Measurements from ENCODE around the gene TRIM33. TPM values are rescaled to one million over a fixed set of nuclear protein-coding genes. Genes with fewer than 3 reads are reported as not detected.
"Not testable (repeated sequence)": the region's sequence is repeated elsewhere in the genome, so short reads cannot be mapped to it uniquely, and the experiment has no call there.

Gene TRIM33
- total and polyA plus RNA-seq, 12 donors, result 3.5 to 28.7 (median 20.0) TPM

DNA sequence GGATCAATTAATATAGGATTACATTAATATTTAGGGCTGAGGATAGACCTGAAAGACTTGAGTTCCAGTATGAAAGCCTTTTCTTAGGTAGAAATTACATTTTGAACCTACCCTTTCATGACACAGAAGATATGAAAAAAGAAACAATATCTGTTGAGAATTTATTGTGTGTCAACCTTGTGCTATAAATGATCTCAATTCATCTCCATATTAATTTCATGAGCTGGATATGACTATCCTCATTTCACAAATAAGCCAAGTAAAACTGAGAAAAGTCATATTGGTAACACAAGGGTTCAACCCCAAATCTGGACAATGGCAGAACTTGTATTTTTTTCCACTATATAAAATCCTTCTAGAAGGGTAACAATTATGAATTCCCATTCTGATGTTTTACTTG is 120.0 kb downstream of the TRIM33 start:
- Histone ChIP-seq H3K36me3 (peaks cover 0 to 56% (median 5%) of the 10 kb centered on the region in 9 donors), H3K4me1 (peaks cover 0 to 16% (median 0%) of the 10 kb centered on the region in 9 donors), H3K27ac (no peak overlapping the region), H3K4me3 (no peak overlapping the region), H3K9me3 (peaks cover 0 to 12% (median 0%) of the 10 kb centered on the region in 11 donors), H3K27me3 (no peaks in the 10 kb centered on the region)
- TF ChIP-seq, protein P1, sequence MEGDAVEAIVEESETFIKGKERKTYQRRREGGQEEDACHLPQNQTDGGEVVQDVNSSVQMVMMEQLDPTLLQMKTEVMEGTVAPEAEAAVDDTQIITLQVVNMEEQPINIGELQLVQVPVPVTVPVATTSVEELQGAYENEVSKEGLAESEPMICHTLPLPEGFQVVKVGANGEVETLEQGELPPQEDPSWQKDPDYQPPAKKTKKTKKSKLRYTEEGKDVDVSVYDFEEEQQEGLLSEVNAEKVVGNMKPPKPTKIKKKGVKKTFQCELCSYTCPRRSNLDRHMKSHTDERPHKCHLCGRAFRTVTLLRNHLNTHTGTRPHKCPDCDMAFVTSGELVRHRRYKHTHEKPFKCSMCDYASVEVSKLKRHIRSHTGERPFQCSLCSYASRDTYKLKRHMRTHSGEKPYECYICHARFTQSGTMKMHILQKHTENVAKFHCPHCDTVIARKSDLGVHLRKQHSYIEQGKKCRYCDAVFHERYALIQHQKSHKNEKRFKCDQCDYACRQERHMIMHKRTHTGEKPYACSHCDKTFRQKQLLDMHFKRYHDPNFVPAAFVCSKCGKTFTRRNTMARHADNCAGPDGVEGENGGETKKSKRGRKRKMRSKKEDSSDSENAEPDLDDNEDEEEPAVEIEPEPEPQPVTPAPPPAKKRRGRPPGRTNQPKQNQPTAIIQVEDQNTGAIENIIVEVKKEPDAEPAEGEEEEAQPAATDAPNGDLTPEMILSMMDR (IDR thresholded peaks at IDR 0.05), result no peak
- no peak for ATAC-seq
- no peak for DNase-seq
- intact Hi-C loops (cut with DNase I), result no loop called here

DNA sequence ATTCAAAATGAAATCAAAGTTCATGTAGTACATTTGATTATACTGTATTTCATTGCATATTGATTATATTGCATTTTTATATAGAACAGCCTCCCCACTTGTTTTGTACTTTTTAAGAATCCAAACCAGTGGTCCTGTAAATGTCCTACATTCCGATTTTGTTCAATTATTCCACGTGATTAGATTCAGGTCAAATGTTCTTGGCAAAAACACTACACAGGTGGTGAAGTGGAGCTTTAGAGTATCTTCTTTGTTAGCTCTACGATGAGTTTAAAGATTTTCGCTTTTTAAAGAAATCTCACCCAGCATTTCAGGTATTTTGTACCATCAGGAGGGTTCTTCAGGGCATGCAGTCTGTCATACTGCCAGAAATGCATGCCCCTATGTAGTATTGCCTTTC is 120.6 kb downstream of the TRIM33 start:
- H3K27me3 ChIP-seq, result no peaks in the 10 kb centered on the region
- no peak overlapping the region for H3K27ac ChIP-seq
- DNase-seq, result no peak
- H3K36me3 ChIP-seq, result peaks cover 0 to 50% (median 3%) of the 10 kb centered on the region in 9 donors
- no peak for ATAC-seq
- peaks cover 0 to 18% (median 2%) of the 10 kb centered on the region in 11 donors for H3K9me3 ChIP-seq
- peaks cover 0 to 19% (median 0%) of the 10 kb centered on the region in 9 donors for H3K4me1 ChIP-seq
- TF ChIP-seq, protein P1 (IDR thresholded peaks at IDR 0.05), result no peak
- 91 to 96% methylated on average over 4 of the region's 4 CpGs for WGBS, 2 donors
- H3K4me3 ChIP-seq, result no peak overlapping the region
- intact Hi-C loops (cut with DNase I), result no loop called here

DNA sequence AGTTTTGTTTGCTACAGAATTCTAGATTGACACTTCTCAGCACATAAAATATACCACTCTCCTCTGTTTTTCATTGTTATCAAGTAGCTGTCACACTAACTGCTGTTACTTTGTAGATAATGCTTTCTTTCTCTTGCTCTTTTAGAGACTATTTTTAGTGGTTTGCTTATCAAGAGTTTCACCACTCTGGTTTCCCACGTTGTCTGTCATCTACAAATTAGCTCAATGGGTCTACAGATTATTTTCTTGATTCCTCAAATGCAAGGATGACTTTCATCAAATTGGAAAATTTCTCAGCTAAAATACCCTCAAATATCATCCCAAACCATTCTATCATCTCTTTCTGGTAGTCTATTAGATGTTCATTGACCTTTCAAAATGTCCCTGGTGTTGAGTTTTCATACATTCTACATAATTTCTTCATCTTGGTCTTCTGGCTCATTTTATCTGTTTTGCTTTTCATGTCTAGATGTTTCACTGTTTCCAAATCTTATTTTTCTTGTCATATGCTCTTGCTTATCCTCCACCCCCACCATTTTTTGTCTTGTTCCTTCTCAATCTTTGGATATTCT is 122.5 kb downstream of the TRIM33 start:
- Histone ChIP-seq H3K36me3 (peaks cover 0 to 33% (median 3%) of the 10 kb centered on the region in 9 donors), H3K9me3 (peaks cover 0 to 35% (median 20%) of the 10 kb centered on the region in 11 donors), H3K4me1 (peaks cover 0 to 19% (median 0%) of the 10 kb centered on the region in 9 donors), H3K27me3 (no peaks in the 10 kb centered on the region), H3K27ac (no peak overlapping the region), H3K4me3 (no peak overlapping the region)
- intact Hi-C loops (cut with DNase I), result loop anchor here in 1 of 10 donors (10.0 kb wide), 1 partner anchor 1676 kb away; no protein-coding TSS in a partner anchor
- WGBS, 2 donors, result 7 to 8% methylated on average over 1 of the region's 1 CpG
- ATAC-seq, result no peak
- TF ChIP-seq, protein P1 (IDR thresholded peaks at IDR 0.05), result no peak
- no peak for DNase-seq

DNA sequence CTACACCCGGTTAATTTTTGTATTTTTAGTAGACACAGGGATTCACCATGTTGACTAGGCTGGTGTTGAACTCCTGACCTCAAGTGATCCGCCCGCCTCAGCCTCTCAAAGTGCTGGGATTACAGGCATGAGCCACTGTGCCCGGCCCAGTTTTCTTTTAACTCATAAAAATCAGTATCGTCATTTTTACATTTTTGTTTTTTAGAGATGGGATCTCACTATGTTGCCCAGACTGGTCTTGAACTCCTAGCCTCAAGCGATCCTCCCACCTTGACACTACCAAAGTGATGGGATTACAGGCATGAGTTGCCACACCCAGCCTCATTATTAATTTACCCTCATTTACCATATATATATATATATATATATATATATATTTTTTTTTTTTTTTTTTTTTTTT is 123.4 kb downstream of the TRIM33 start:
- not testable (repeated sequence) for H3K4me3 ChIP-seq, H3K27me3 ChIP-seq, ATAC-seq, H3K27ac ChIP-seq, DNase-seq
- 91% methylated on average over 6 of the region's 6 CpGs for WGBS, 2 donors
- intact Hi-C loops (cut with DNase I), result loop anchor here in 1 of 10 donors (10.0 kb wide), 1 partner anchor 1677 kb away; no protein-coding TSS in a partner anchor
- Histone ChIP-seq H3K9me3 (peaks cover 0 to 35% (median 21%) of the 10 kb centered on the region in 11 donors), H3K36me3 (peaks cover 0 to 23% (median 3%) of the 10 kb centered on the region in 9 donors), H3K4me1 (peaks cover 0 to 19% (median 0%) of the 10 kb centered on the region in 9 donors)

DNA sequence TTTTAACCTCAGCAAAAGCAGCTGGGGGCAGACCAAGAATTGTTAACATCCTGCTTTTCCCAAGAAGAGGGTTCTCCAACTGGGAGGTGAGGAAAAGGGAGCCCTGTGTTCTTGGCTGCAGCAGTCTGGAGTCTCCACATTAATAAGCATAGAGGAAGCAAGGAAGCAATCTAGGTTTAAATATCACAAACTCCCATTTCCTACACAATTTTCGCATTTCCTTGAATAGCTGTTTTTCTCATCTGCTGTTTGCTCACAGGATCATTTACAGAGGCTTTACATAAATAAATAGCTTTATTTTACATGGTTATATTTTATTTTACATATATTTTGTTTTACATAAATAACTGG is 124.0 kb downstream of the TRIM33 start:
- Histone ChIP-seq H3K4me1 (peaks cover 0 to 19% (median 0%) of the 10 kb centered on the region in 9 donors), H3K4me3 (no peak overlapping the region), H3K36me3 (peaks cover 0 to 17% (median under 1%) of the 10 kb centered on the region in 9 donors), H3K27ac (no peak overlapping the region), H3K9me3 (peaks cover 0 to 35% (median 21%) of the 10 kb centered on the region in 11 donors), H3K27me3 (no peaks in the 10 kb centered on the region)
- no peak for DNase-seq
- peak in 1 of 8 donors; percentile 14 for ATAC-seq
- TF ChIP-seq, protein P1 (IDR thresholded peaks at IDR 0.05), result no peak
- intact Hi-C loops (cut with DNase I), result loop anchor here in 1 of 10 donors (10.0 kb wide), 1 partner anchor 1678 kb away; no protein-coding TSS in a partner anchor
- 59 to 69% methylated on average over 1 of the region's 1 CpG for WGBS, 2 donors
